GM19455 (cell line): ENCODE results near the gene PSMB11.

Experiments used
- ATAC-seq: cut with Tn5 transposase; IDR thresholded peaks from one replicate; pipeline ENCODE4 v1.9.1; 2021; ENCODE audit not compliant: unreplicated experiment

Gene PSMB11

GRCh38 chr14:23076785-23077408, 34.9 kb downstream of the PSMB11 start:
- ATAC-seq = no peak

- no peak for ATAC-seq
Measured at GRCh38 chr14:23077962-23078361, 36.0 kb downstream of the PSMB11 start.

GRCh38 chr14:23078692-23079116, 36.7 kb downstream of the PSMB11 start:
- no peak for ATAC-seq

GRCh38 chr14:23079716-23080115, 37.7 kb downstream of the PSMB11 start:
- ATAC-seq = no peak

GRCh38 chr14:23080474-23080873, 38.5 kb downstream of the PSMB11 start:
- ATAC-seq = no peak

- ATAC-seq = no peak
Measured at GRCh38 chr14:23085458-23085857, 43.4 kb downstream of the PSMB11 start.

- no peak for ATAC-seq
Measured at GRCh38 chr14:23086565-23086964, 44.6 kb downstream of the PSMB11 start.

- no peak for ATAC-seq
Measured at GRCh38 chr14:23089498-23090253, 47.7 kb downstream of the PSMB11 start.

GRCh38 chr14:23090254-23090636, 48.2 kb downstream of the PSMB11 start:
- no peak for ATAC-seq

- no peak for ATAC-seq
Measured at GRCh38 chr14:23091294-23092225, 49.5 kb downstream of the PSMB11 start.

GRCh38 chr14:23093104-23093503, 51.1 kb downstream of the PSMB11 start:
- ATAC-seq = no peak

GRCh38 chr14:23093526-23093925, 51.5 kb downstream of the PSMB11 start:
- ATAC-seq = no peak
